ENCODE results near the gene PTPRH. TPM values are rescaled to one million over a fixed set of nuclear protein-coding genes. Genes with fewer than 3 reads are reported as not detected.

Gene PTPRH
- total RNA-seq, 2 donors from 2014 or later: 76.3 to 131 TPM

- Histone ChIP-seq H3K9me3 (no peaks in the 10 kb centered on the region), H3K36me3 (peaks cover 35% of the 10 kb centered on the region), H3K9ac (ENCODE audit: low read depth in 2 of 2, low read length in 2 of 2) (no peak overlapping the region), H3K4me3 (no peak overlapping the region), H3K4me1 (no peaks in the 10 kb centered on the region), H3K27ac (no peak overlapping the region), H3K27me3 (no peaks in the 10 kb centered on the region)
- DNase-seq: no peak
- intact Hi-C loops (cut with DNase I): no loop called here
- TF ChIP-seq CTCF (IDR thresholded peaks at IDR 0.05): no peak
Measured at GRCh38 chr19:55241935-55242464, 32.7 kb upstream of the PTPRH start.

DNA sequence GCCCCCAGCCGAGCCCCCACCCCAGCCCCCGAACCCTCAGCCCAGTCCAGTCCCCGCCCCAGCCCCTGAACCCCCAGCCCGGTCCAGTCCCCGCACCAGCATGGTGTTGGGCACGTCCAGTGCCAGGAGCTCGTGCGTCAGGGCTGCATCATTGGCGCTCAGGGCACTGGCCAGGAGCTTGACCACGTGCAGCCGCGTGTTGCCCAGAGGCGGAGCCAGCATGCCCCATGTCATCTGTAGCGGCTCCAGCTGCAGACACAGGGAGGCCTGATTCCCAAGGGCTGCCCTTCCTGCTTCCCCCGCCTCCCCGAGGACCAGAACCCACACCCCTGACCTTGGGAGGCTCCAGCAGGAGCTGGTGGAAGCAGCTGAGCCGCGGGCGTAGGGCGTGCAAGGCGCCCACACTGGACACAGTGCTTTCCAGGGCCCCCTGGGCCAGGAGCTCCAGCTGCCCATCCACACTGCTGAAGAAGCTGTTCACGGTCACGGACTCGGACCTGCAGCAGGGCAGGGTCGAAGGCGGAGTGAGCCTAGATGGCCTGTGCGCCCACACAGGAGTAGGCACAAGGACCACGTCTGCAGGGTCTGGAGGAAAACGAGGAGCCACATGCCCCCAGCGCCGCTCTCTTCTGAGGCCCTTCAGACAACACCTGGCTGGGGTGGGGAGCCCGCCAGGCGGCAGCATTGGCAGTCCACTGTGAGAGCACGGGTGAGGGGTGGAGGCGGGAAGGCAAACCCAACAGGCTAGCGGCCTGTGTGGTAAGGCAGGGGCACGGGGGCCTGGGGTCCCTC is 32.0 kb upstream of the PTPRH start:
- no peak for TF ChIP-seq CTCF (IDR thresholded peaks at IDR 0.05)
- Histone ChIP-seq H3K4me1 (no peaks in the 10 kb centered on the region), H3K4me3 (no peak overlapping the region), H3K27ac (no peak overlapping the region), H3K9ac (ENCODE audit: low read depth in 2 of 2, low read length in 2 of 2) (no peak overlapping the region), H3K27me3 (no peaks in the 10 kb centered on the region), H3K36me3 (peaks cover 39% of the 10 kb centered on the region), H3K9me3 (no peaks in the 10 kb centered on the region)
- intact Hi-C loops (cut with DNase I): no loop called here
- DNase-seq: no peak

DNA sequence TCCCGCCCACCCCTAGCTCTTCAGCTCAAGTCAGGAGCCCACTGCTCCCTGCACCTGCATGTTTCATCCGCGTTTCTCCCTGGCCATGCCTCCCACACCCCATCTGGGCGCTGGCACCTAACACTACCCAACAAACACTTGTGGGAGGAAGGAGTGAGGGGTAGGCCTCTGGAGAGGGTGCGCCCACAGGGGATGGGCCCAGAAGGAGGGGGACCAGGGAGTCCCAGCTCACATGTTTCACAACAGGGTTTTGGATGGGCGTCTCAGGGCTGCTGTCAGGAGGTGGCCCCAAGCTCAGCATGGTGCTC is 31.4 kb upstream of the PTPRH start:
- H3K9ac ChIP-seq (ENCODE audit: low read depth in 2 of 2, low read length in 2 of 2): no peak overlapping the region
- H3K9me3 ChIP-seq: no peaks in the 10 kb centered on the region
- H3K4me1 ChIP-seq: no peaks in the 10 kb centered on the region
- no peak overlapping the region for H3K4me3 ChIP-seq
- intact Hi-C loops (cut with DNase I): no loop called here
- no peaks in the 10 kb centered on the region for H3K27me3 ChIP-seq
- H3K27ac ChIP-seq: no peak overlapping the region
- no peak for DNase-seq
- no peak for TF ChIP-seq CTCF (IDR thresholded peaks at IDR 0.05)
- H3K36me3 ChIP-seq: peaks cover 45% of the 10 kb centered on the region

DNA sequence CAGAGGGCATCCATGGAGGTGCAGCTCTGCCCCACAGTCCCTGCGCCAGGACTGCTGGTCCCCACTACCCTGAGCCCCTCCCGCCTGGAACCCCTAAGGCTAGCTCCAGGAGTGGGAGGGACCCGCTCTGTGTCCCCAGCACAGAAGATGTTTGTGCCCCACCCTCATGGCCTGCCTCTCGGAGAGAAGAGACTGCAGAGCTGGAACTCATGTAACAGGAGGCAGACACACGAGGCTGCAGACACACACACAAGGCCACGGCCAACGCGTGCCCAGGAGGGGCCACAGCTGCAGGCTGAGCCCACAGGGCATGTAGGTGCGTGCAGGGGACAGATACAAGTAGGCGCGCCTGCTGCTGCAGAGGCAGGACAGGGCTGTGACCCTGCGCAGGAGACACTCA is 29.7 kb upstream of the PTPRH start:
- Histone ChIP-seq H3K36me3 (peaks cover 45% of the 10 kb centered on the region), H3K9ac (ENCODE audit: low read depth in 2 of 2, low read length in 2 of 2) (no peak overlapping the region), H3K4me1 (no peaks in the 10 kb centered on the region), H3K4me3 (no peak overlapping the region), H3K27me3 (no peaks in the 10 kb centered on the region), H3K27ac (no peak overlapping the region), H3K9me3 (no peaks in the 10 kb centered on the region)
- DNase-seq: no peak
- no peak for TF ChIP-seq CTCF (IDR thresholded peaks at IDR 0.05)
- intact Hi-C loops (cut with DNase I): no loop called here

DNA sequence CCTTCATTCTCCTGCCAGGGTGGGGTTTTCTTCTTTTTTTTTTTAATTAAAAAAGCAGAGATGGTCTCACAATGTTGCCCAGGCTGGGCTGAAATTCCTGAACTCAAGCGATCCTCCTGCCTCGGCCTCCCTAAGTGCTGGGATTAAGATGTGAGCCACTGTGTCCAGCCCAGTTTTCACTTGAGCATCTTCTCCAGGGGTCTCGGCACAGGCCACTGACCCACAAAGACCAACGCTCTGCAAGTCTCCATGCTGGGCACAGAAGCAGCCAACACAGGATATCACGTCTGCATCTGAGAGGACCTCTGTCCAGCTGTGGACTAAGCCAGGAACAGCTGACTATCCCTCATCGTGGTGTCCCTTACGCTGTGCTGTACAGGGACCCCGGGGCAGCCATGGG is 28.7 kb upstream of the PTPRH start:
- Histone ChIP-seq H3K36me3 (peaks cover 45% of the 10 kb centered on the region), H3K27me3 (no peaks in the 10 kb centered on the region), H3K27ac (no peak overlapping the region), H3K4me3 (no peak overlapping the region), H3K9me3 (no peaks in the 10 kb centered on the region), H3K9ac (ENCODE audit: low read depth in 2 of 2, low read length in 2 of 2) (no peak overlapping the region), H3K4me1 (no peaks in the 10 kb centered on the region)
- intact Hi-C loops (cut with DNase I): no loop called here
- DNase-seq: no peak
- no peak for TF ChIP-seq CTCF (IDR thresholded peaks at IDR 0.05)

Data from colonic mucosa (tissue), 4 donors.